Uterus (tissue), 2 donors: ENCODE data around the gene RGL1.

Experiments
- POLR2A ChIP-seq, 2 donors: fragments of 450-650 bp; IDR thresholded peaks; one replicate each; pipeline ENCODE4 v1.6.1; 2016; ENCODE audit warnings: antibody characterized with exemption in 2 of 2, mild to moderate bottlenecking in 1 of 2, moderate library complexity in 1 of 2
- TF ChIP-seq, protein P1 (sequence below), 4 experiments: fragments of 200-600 bp in 2 of 4; fragments of 450-650 bp in 2 of 4; sonication (generic) in 2 of 4; IDR thresholded peaks; one replicate each; pipeline ENCODE4 v1.5.1; 2016 to 2019; ENCODE audit warnings: antibody characterized with exemption in 4 of 4, mild to moderate bottlenecking in 2 of 4, moderate library complexity in 1 of 4

DNA sequence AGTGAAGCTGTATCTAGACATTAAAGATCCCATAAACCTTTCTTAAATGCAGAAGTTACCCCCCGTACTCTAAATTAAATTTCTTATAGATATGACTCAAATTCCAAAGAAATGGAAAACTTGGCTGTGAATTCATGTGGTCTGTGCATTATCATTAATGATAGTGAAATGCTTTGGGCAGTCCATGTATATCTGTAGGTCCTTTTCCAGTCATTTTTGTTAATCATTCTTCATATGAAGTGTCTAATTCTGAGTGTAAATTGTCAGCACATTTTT lies 89.3 kb downstream of the RGL1 start:
- TF ChIP-seq, protein P1, sequence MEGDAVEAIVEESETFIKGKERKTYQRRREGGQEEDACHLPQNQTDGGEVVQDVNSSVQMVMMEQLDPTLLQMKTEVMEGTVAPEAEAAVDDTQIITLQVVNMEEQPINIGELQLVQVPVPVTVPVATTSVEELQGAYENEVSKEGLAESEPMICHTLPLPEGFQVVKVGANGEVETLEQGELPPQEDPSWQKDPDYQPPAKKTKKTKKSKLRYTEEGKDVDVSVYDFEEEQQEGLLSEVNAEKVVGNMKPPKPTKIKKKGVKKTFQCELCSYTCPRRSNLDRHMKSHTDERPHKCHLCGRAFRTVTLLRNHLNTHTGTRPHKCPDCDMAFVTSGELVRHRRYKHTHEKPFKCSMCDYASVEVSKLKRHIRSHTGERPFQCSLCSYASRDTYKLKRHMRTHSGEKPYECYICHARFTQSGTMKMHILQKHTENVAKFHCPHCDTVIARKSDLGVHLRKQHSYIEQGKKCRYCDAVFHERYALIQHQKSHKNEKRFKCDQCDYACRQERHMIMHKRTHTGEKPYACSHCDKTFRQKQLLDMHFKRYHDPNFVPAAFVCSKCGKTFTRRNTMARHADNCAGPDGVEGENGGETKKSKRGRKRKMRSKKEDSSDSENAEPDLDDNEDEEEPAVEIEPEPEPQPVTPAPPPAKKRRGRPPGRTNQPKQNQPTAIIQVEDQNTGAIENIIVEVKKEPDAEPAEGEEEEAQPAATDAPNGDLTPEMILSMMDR (IDR thresholded peaks at IDR 0.05), result no peak
- no peak for TF ChIP-seq POLR2A (IDR thresholded peaks at IDR 0.05)
